Ovary (tissue), 3 donors: Measurements from ENCODE around the gene MNAT1.

Source experiments
- CTCF ChIP-seq, 3 donors: fragments of 450-650 bp in 2 of 3; fragments of 200-600 bp in 1 of 3; IDR thresholded peaks; one replicate each; pipeline versions ENCODE4 v1.5.1 to v1.8.0; 2016 to 2022; ENCODE audit warnings: antibody characterized with exemption in 3 of 3, mild to moderate bottlenecking in 1 of 3
- EP300 ChIP-seq: sonication (generic); formaldehyde crosslinking; IDR thresholded peaks from one replicate; pipeline ENCODE4 v1.6.1; 2017; ENCODE audit warnings: antibody characterized with exemption
- donor health status: DM: no; HTN: no; CAD: no.

GRCh38 chr14:60838601-60839000 is 104.0 kb downstream of the MNAT1 start:
- TF ChIP-seq EP300 (no peak), CTCF (IDR thresholded peaks at IDR 0.05) (no peak)
